ENCODE results near the gene SLMAP.

Gene SLMAP

DNA sequence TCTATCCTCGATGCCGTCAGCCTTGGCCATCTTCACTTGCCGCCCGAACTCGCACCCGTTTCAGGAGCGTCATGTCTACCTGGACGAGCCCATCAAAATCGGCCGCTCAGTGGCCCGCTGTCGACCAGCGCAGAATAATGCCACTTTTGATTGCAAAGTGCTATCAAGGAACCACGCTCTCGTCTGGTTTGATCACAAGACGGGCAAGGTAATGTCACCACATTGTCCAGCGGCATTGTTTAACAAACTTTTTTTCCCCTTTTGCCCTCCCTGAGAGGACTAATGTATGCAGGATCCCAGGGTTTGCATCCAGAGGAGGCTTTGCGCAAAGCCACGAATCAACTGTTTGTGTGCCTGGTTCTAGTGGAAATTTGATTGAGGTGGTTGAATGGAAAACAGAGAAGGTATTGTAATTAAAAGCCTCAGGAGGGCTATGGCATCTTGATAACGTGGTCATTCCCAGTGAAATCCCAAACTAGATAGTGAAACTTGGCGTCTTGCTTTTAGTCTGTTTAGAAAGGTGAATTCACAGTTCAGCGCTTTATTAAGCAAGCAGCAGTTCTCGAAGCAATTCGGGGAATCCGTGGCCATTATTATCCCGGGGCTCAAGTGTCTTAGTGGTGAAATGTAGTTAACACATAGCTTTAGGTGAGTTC lies 1.7 kb downstream of the SLMAP start:
- peaks cover 34% of the 10 kb centered on the region for H4K20me1 ChIP-seq (ENCODE audit: insufficient read depth, low read length)
- peak overlapping the region; percentile 84 to 97; a peak in 3 of 4 replicates for H3K4me3 ChIP-seq (ENCODE audit: low read depth in 1 of 2, low read length in 2 of 2)
- peaks cover 47% of the 10 kb centered on the region for H3K36me3 ChIP-seq (ENCODE audit: insufficient read depth, low read length)
- no peak for ATAC-seq (ENCODE audit: insufficient read depth, low read depth)
- peak overlapping the region; percentile 97; the same call in 1 of the 2 replicates for H3K27ac ChIP-seq (ENCODE audit: low read length)
- TF ChIP-seq EZH2 (IDR thresholded peaks at IDR 0.05; ENCODE audit: borderline replicate concordance, low read depth, low read length, severe bottlenecking): no peak
- TF ChIP-seq, protein P1, sequence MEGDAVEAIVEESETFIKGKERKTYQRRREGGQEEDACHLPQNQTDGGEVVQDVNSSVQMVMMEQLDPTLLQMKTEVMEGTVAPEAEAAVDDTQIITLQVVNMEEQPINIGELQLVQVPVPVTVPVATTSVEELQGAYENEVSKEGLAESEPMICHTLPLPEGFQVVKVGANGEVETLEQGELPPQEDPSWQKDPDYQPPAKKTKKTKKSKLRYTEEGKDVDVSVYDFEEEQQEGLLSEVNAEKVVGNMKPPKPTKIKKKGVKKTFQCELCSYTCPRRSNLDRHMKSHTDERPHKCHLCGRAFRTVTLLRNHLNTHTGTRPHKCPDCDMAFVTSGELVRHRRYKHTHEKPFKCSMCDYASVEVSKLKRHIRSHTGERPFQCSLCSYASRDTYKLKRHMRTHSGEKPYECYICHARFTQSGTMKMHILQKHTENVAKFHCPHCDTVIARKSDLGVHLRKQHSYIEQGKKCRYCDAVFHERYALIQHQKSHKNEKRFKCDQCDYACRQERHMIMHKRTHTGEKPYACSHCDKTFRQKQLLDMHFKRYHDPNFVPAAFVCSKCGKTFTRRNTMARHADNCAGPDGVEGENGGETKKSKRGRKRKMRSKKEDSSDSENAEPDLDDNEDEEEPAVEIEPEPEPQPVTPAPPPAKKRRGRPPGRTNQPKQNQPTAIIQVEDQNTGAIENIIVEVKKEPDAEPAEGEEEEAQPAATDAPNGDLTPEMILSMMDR (IDR thresholded peaks at IDR 0.05; ENCODE audit: borderline replicate concordance, extremely low read depth, low read length, poor library complexity, severe bottlenecking): no peak
- no peaks in the 10 kb centered on the region for H3K9me3 ChIP-seq (ENCODE audit: insufficient read depth, low read length, severe bottlenecking)
- peak overlapping the region; percentile 91 for H3K9ac ChIP-seq (ENCODE audit: low read depth, low read length)
- H3K4me2 ChIP-seq (ENCODE audit: insufficient read depth, low read length): peak overlapping the region; percentile 98
- peaks cover 65% of the 10 kb centered on the region for H3K79me2 ChIP-seq (ENCODE audit: insufficient read depth, low read length)
- H2AFZ ChIP-seq (ENCODE audit: low read depth, low read length): no peak overlapping the region
- H3K4me1 ChIP-seq (ENCODE audit: insufficient read depth, low read length): peaks cover 61% of the 10 kb centered on the region
- H3K27me3 ChIP-seq (ENCODE audit: insufficient read depth, low read length, poor library complexity): no peaks in the 10 kb centered on the region
- DNase-seq: no peak

DNA sequence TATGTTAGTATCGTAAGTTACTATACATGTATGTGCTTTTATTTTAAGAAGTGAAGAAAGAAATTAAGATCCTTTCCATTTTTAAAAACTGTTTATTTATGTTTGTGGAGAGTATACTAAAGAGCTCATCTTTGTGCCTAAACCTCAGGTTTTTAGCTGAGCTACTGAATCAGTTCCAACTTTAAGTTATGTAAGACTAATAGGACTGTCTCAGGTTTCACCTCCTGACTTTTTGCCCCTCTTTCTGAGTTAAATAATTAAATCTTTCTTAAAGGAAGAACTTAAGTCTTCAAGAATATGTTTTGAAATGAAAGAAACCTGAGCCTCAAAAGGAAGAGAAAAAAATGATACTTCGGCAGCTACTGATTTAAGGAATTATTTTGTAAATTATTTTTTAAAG lies 2.6 kb downstream of the SLMAP start:
- no peaks in the 10 kb centered on the region for H3K9me3 ChIP-seq (ENCODE audit: insufficient read depth, low read length, severe bottlenecking)
- no peak for TF ChIP-seq EZH2 (IDR thresholded peaks at IDR 0.05; ENCODE audit: borderline replicate concordance, low read depth, low read length, severe bottlenecking)
- TF ChIP-seq, protein P1 (IDR thresholded peaks at IDR 0.05; ENCODE audit: borderline replicate concordance, extremely low read depth, low read length, poor library complexity, severe bottlenecking): no peak
- H3K4me2 ChIP-seq (ENCODE audit: insufficient read depth, low read length): peak overlapping the region; percentile 98
- peaks cover 40% of the 10 kb centered on the region for H4K20me1 ChIP-seq (ENCODE audit: insufficient read depth, low read length)
- H3K36me3 ChIP-seq (ENCODE audit: insufficient read depth, low read length): peaks cover 55% of the 10 kb centered on the region
- peak overlapping the region; percentile 91 for H3K9ac ChIP-seq (ENCODE audit: low read depth, low read length)
- ATAC-seq (ENCODE audit: insufficient read depth, low read depth): no peak
- H2AFZ ChIP-seq (ENCODE audit: low read depth, low read length): no peak overlapping the region
- H3K27me3 ChIP-seq (ENCODE audit: insufficient read depth, low read length, poor library complexity): no peaks in the 10 kb centered on the region
- peaks cover 74% of the 10 kb centered on the region for H3K79me2 ChIP-seq (ENCODE audit: insufficient read depth, low read length)
- no peak for DNase-seq
- peak overlapping the region; percentile 3 to 97; a peak in 2 of 4 replicates for H3K4me3 ChIP-seq (ENCODE audit: low read depth in 1 of 2, low read length in 2 of 2)
- peaks cover 64% of the 10 kb centered on the region for H3K4me1 ChIP-seq (ENCODE audit: insufficient read depth, low read length)
- no peak overlapping the region for H3K27ac ChIP-seq (ENCODE audit: low read length)

DNA sequence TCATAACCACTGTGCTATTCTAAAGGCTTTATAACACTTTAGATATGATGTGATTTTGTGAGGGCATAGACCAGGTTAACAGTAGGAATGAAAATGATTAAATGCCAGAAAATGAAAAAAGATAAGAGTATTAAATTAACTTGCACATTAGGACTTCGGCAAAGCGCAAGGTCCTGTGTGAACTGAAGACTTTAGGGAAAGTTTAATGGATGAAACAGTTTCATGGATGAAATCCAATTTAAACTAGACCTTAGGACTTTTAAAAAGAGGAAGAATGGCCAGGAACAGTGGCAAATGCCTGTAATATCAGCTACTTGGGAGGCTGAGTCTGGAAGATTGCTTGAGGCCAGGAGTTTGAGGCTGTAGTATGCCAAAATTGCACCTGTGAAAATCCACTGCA lies 8.7 kb downstream of the SLMAP start:
- H3K79me2 ChIP-seq (ENCODE audit: insufficient read depth, low read length): peaks cover 96% of the 10 kb centered on the region
- no peak for TF ChIP-seq EZH2 (IDR thresholded peaks at IDR 0.05; ENCODE audit: borderline replicate concordance, low read depth, low read length, severe bottlenecking)
- TF ChIP-seq, protein P1 (IDR thresholded peaks at IDR 0.05; ENCODE audit: borderline replicate concordance, extremely low read depth, low read length, poor library complexity, severe bottlenecking): no peak
- no peaks in the 10 kb centered on the region for H3K9me3 ChIP-seq (ENCODE audit: insufficient read depth, low read length, severe bottlenecking)
- H3K27ac ChIP-seq (ENCODE audit: low read length): no peak overlapping the region
- H3K4me2 ChIP-seq (ENCODE audit: insufficient read depth, low read length): peak overlapping the region; percentile 34
- peaks cover 55% of the 10 kb centered on the region for H3K36me3 ChIP-seq (ENCODE audit: insufficient read depth, low read length)
- H3K4me1 ChIP-seq (ENCODE audit: insufficient read depth, low read length): peaks cover 27% of the 10 kb centered on the region
- H3K9ac ChIP-seq (ENCODE audit: low read depth, low read length): no peak overlapping the region
- DNase-seq (no peak), ATAC-seq (ENCODE audit: insufficient read depth, low read depth) (no peak)
- H4K20me1 ChIP-seq (ENCODE audit: insufficient read depth, low read length): peaks cover 53% of the 10 kb centered on the region; the same call in 1 of the 2 replicates
- H2AFZ ChIP-seq (ENCODE audit: low read depth, low read length): no peak overlapping the region
- H3K4me3 ChIP-seq (ENCODE audit: low read depth in 1 of 2, low read length in 2 of 2): no peak overlapping the region
- H3K27me3 ChIP-seq (ENCODE audit: insufficient read depth, low read length, poor library complexity): no peaks in the 10 kb centered on the region
